GM13976 (cell line): ENCODE measurements around the gene ABHD17A.

ENCODE experiments used
- DNase-seq: peaks from one replicate; pipeline ENCODE4 v3.0.0; 2012; ENCODE audit warnings: low spot score
- CTCF ChIP-seq: IDR thresholded peaks from 2 replicates; pipeline ENCODE4 v1.5.1; 2012; ENCODE audit warnings: borderline replicate concordance, mild to moderate bottlenecking; ENCODE audit not compliant: insufficient read depth; ENCODE audit errors: extremely low read depth, missing control alignments, control extremely low read depth
- in situ Hi-C: fragments of 300-500 bp; cut with MboI; formaldehyde crosslinking; loops from one replicate; pipeline ENCODE4 v1.12.0; 2022; ENCODE audit warnings: low sequenced_read_pairs, mixed read lengths, inconsistent platforms; ENCODE audit not compliant: unreplicated experiment

ABHD17A gene

DNA sequence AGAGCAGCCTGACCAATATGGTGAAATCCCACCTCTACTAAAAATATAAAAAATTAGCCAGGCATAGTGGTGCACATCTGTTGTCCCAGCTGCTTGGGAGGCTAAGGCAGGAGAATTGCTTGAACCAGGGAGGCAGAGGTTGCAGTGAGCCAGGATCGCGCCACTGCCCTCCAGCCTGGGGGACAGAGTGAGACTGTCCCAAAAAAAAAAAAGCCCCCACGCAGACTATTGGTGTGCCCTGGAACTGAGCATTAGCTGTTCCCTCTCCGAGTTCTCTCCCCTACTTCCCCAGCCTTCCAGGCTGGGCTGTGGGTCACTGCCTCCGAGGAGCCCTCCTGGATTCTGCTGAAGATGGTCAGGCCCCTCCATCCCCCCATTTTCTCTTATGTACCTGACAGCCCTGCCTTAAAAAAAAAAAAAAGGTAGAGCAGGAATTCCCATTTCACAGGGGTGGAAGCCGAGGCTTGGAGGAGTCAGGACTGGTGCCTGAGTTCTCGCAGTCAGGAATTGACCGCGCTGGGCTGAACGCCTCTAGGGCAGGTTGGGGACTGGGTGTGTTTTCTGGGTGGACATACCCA lies 21.8 kb upstream of the ABHD17A start:
- in situ Hi-C loops = no loop called here
- no peak for TF ChIP-seq CTCF
- DNase-seq = no peak

DNA sequence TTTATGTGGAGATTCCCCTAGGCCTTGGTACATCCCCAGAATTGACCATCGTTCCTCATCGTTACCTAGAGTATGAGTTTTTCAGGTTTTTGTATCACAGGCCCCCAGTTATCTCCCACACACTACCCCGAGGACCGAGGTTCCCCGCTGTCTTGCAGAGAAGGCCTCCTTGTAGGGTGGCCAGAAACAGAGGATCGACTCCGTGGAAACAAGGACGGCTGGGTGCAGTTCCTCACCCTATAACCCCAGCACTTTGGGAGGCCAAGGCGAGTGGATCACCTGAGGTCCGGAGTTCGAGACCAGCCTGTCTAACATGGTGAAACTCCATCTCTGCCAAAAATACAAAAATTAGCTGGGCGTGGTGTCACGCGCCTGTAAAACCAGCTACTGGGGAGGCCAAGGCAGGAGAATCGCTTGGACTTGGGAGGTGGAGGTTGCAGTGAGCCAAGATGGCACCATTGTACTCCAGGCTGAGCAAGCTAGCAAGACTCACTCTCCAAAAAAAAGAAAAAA lies 20.6 kb upstream of the ABHD17A start:
- no peak for TF ChIP-seq CTCF
- DNase-seq = no peak
- in situ Hi-C loops = no loop called here

- no peak for TF ChIP-seq CTCF
- DNase-seq = peak; percentile 97
- in situ Hi-C loops = no loop called here
These were observed 20.0 kb upstream of the ABHD17A start, which contains the start of the genes ADAT3 and SCAMP4 for GRCh38 chr19:1905110-1905862. Gene ADAT3, plus strand, starts transcription at chr19:1905399. Its CDS starts 6,649 bp downstream, at chr19:1912048. Gene SCAMP4, plus strand, starts transcription at chr19:1905399. Its CDS starts 9,621 bp downstream, at chr19:1915020.

DNA sequence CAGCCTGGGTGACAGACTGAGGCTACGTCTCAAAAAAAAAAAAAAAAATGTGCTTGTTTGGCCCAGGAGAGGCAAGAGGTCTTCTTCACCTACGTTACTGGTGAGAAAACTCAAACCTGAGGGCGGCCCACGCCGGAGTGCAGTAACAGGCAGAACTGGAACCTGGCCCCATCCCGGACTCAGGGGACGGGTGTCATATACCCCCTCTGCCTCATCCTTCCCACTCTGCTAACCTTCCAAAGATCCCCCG lies 19.5 kb upstream of the ABHD17A start:
- TF ChIP-seq CTCF = no peak
- in situ Hi-C loops = no loop called here
- no peak for DNase-seq

DNA sequence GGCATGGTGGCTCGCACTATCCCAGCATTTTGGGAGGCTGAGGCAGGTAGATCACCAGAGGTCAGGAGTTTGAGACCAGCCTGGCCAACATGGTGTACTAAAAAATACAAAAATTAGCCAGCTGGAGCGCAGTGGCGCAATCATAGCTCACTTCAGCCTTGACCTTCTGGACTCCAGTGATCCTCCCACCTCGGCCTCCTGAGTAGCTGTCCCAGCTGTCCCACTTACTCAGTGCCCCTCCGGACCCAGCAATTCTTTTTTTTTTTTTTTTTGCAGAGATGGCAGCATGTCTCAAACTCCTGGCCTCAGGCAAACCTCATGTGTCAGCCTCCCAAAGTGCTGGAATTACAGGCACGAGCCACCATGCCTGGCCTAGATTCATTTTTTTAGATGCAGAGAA lies 17.6 kb upstream of the ABHD17A start:
- DNase-seq = no peak
- in situ Hi-C loops = no loop called here
- TF ChIP-seq CTCF = no peak

- in situ Hi-C loops = no loop called here
- TF ChIP-seq CTCF = no peak
- DNase-seq = no peak
These were observed 16.7 kb upstream of the ABHD17A start for GRCh38 chr19:1901940-1902404.

DNA sequence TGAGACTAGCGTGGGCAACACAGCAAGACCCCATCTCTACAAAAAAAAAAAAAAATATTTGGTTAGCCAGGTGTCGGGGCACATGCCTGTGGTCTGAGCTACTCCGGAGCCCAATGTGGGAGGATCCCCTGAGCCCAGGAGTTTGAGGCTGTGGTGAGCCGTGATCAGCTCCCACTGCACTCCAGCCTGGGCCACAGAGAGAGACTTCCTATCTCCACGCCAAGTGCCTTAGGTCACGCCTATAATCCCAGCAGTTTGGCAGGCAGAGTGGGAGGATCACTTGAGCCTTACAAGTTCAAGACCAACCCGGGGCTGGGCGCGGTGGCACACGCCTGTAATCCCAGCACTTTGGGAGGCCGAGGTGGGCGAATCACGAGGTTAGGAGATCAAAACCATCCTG lies 11.2 kb upstream of the ABHD17A start:
- DNase-seq = no peak
- in situ Hi-C loops = no loop called here
- no peak for TF ChIP-seq CTCF
